Gastrocnemius medialis (tissue), 4 donors: ENCODE results near the gene DCUN1D5. TPM values are rescaled to one million over a fixed set of nuclear protein-coding genes. Genes with fewer than 3 reads are reported as not detected.

Source experiments
- ATAC-seq, 2 donors: fragments of 150-250 bp; one replicate each; pipeline ENCODE4 v1.9.1; 2016
- DNase-seq, 2 donors: peaks; one replicate each; pipeline ENCODE4 v3.0.0-alpha.2; 2019
- H3K27ac ChIP-seq, 4 donors: fragments of 200-600 bp; sonication (generic); 1 replicate in 1 of 4; 2 replicates in 3 of 4; pipeline ENCODE4 v1.5.1; 2016 to 2018; ENCODE audit warnings: mild to moderate bottlenecking in 2 of 4, moderate library complexity in 1 of 4
- H3K27me3 ChIP-seq, 3 donors: fragments of 200-600 bp; sonication (generic) in 2 of 3; 1 replicate in 1 of 3; 2 replicates in 2 of 3; pipeline versions ENCODE4 v1.5.1 to v1.6.0; 2016 to 2019; ENCODE audit warnings: mild to moderate bottlenecking in 1 of 3, moderate library complexity in 1 of 3
- H3K36me3 ChIP-seq, 2 donors: fragments of 200-600 bp; sonication (generic) in 1 of 2; one replicate each; pipeline ENCODE4 v1.5.1; 2017 to 2018
- H3K4me1 ChIP-seq, 2 donors: fragments of 200-600 bp; sonication (generic) in 1 of 2; one replicate each; pipeline ENCODE4 v1.5.1; 2016 to 2017; ENCODE audit warnings: mild to moderate bottlenecking in 2 of 2
- H3K4me3 ChIP-seq, 4 donors: fragments of 200-600 bp; sonication (generic) in 3 of 4; 1 replicate in 1 of 4; 2 replicates in 3 of 4; pipeline ENCODE4 v1.5.1; 2016 to 2019; ENCODE audit warnings: mild to moderate bottlenecking in 2 of 4
- H3K9me3 ChIP-seq, 3 donors: fragments of 200-600 bp; sonication (generic) in 2 of 3; 1 replicate in 1 of 3; 2 replicates in 2 of 3; pipeline ENCODE4 v1.5.1; 2016 to 2019
- POLR2A ChIP-seq, 2 donors: fragments of 450-650 bp; IDR thresholded peaks; one replicate each; pipeline ENCODE4 v1.6.1; 2017; ENCODE audit warnings: antibody characterized with exemption in 2 of 2, mild to moderate bottlenecking in 2 of 2, moderate library complexity in 2 of 2
- in situ Hi-C, 4 donors: fragments of 200-750 bp; cut with MboI; loops; one replicate each; pipeline versions ENCODE4 v1.15.0 to v1.8.0; 2017; ENCODE audit warnings: low sequenced_read_pairs in 4 of 4
- intact Hi-C: fragments of 100-400 bp; cut with DNase I; formaldehyde crosslinking; loops from one replicate; pipeline ENCODE4 v1.15.1; 2023; ENCODE audit warnings: low total_unique reads
- total RNA-seq, 4 donors: library from RNA; depleted of rRNA; stranded (reverse); fragments of >200 nt; gene quantifications; one replicate each; pipeline versions ENCODE4 v1.1.0 to v1.2.3, GENCODE V29; 2016
- TF ChIP-seq, protein P1 (sequence below), 5 experiments: fragments of 450-650 bp in 3 of 5; fragments of 200-600 bp in 2 of 5; sonication (generic) in 2 of 5; IDR thresholded peaks in 4 of 5; conservative IDR thresholded peaks in 1 of 5; 1 replicate in 4 of 5; 2 replicates in 1 of 5; pipeline ENCODE4 v1.5.1; 2016 to 2019; ENCODE audit warnings: antibody characterized with exemption in 5 of 5, mild to moderate bottlenecking in 3 of 5, moderate library complexity in 3 of 5

DCUN1D5 gene
- total RNA-seq, 4 donors from 2014 or later = 31.6 to 57.5 (median 50.8) TPM

DNA sequence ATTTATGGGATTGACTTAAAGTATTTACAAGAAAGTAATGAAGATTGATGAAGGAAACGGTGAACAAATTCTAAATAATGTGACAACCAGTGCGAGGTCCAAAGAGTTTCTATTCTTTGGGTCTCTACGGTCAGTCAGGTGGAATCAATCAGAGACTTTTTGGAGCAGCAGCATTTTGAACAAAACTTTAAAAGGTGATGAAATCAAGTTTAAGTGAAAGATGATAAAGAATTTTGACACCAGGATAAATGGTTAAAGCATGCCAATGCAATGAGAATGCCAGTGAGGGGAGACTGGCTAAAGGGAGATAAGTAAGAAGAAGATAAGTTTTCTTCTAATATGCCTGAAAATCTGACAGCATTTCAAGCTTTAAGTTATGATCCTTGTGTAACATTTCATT lies 67.9 kb downstream of the DCUN1D5 start:
- Histone ChIP-seq H3K27ac (no peak overlapping the region), H3K4me3 (no peak overlapping the region), H3K27me3 (no peaks in the 10 kb centered on the region), H3K4me1 (no peaks in the 10 kb centered on the region), H3K36me3 (no peaks in the 10 kb centered on the region), H3K9me3 (no peaks in the 10 kb centered on the region)
- DNase-seq = no peak
- TF ChIP-seq, protein P1, sequence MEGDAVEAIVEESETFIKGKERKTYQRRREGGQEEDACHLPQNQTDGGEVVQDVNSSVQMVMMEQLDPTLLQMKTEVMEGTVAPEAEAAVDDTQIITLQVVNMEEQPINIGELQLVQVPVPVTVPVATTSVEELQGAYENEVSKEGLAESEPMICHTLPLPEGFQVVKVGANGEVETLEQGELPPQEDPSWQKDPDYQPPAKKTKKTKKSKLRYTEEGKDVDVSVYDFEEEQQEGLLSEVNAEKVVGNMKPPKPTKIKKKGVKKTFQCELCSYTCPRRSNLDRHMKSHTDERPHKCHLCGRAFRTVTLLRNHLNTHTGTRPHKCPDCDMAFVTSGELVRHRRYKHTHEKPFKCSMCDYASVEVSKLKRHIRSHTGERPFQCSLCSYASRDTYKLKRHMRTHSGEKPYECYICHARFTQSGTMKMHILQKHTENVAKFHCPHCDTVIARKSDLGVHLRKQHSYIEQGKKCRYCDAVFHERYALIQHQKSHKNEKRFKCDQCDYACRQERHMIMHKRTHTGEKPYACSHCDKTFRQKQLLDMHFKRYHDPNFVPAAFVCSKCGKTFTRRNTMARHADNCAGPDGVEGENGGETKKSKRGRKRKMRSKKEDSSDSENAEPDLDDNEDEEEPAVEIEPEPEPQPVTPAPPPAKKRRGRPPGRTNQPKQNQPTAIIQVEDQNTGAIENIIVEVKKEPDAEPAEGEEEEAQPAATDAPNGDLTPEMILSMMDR (IDR thresholded peaks at IDR 0.05 in 4 of 5, conservative IDR thresholded peaks at IDR 0.05 in 1 of 5) = no peak
- TF ChIP-seq POLR2A (IDR thresholded peaks at IDR 0.05) = no peak
- in situ Hi-C loops = no loop called here
- intact Hi-C loops = no loop called here
- ATAC-seq = no peak

DNA sequence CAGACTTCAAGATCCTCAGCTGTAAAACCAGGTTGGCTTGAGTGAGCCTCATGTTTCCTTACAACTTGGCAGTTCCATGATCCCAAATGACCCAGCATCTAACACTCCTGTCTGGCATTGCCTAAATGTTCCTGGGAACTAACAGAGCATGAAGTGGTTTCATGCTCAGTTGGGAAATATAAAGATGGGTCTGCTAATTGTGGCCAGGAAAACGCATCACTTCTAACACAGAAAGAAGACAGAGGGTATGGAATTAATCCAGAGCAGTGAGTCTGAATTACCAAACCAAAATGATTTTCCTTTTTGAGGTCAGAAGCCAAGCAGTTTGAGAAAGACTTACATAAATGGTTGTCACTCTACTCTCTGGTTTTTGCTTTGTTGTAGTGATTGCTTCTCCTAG lies 75.9 kb downstream of the DCUN1D5 start:
- TF ChIP-seq, protein P1 (IDR thresholded peaks at IDR 0.05 in 4 of 5, conservative IDR thresholded peaks at IDR 0.05 in 1 of 5) = no peak
- no peak for TF ChIP-seq POLR2A (IDR thresholded peaks at IDR 0.05)
- H3K4me3 ChIP-seq = no peak overlapping the region
- H3K4me1 ChIP-seq = no peaks in the 10 kb centered on the region
- H3K9me3 ChIP-seq = no peaks in the 10 kb centered on the region
- no peak overlapping the region for H3K27ac ChIP-seq
- H3K27me3 ChIP-seq = no peaks in the 10 kb centered on the region
- intact Hi-C loops (no loop called here), in situ Hi-C loops (no loop called here)
- no peak for ATAC-seq
- no peaks in the 10 kb centered on the region for H3K36me3 ChIP-seq
- DNase-seq = no peak

DNA sequence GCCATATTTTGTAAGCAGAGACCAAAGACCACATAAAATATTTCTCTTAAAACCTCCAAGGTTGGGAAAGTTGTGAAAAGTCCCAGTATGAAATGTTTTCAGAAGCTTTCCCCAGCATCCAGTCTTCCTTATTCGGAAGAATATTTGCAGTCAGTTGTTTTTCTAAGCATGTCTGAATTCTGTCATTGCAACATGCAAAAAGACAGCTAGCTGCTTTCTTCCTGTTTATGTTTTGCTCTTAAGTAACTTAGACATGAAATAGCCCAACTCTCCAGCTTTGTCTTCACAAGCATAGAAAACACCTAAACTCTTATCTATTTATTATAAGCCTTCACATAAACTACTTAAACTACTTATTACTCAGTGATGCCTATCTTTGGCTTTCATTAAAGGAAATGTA lies 78.5 kb downstream of the DCUN1D5 start:
- Histone ChIP-seq H3K9me3 (no peaks in the 10 kb centered on the region), H3K4me1 (no peaks in the 10 kb centered on the region), H3K27me3 (no peaks in the 10 kb centered on the region), H3K4me3 (no peak overlapping the region), H3K27ac (no peak overlapping the region), H3K36me3 (no peaks in the 10 kb centered on the region)
- TF ChIP-seq POLR2A (IDR thresholded peaks at IDR 0.05) = no peak
- TF ChIP-seq, protein P1 (IDR thresholded peaks at IDR 0.05 in 4 of 5, conservative IDR thresholded peaks at IDR 0.05 in 1 of 5) = no peak
- no peak for DNase-seq
- intact Hi-C loops (no loop called here), in situ Hi-C loops (no loop called here)
- ATAC-seq = no peak

Other genes with a start within 250 kb of the DCUN1D5 start
- gene MMP3, start 248.6 kb downstream of the DCUN1D5 start, total RNA-seq = 100 to 1,000 TPM in 1 of 4 donors, 10 to 100 TPM in 3; 10.4 to 201 (median 80.5) TPM
- gene MMP12, start 217.2 kb downstream of the DCUN1D5 start, total RNA-seq = not detected
- not detected for gene MMP13, start 136.4 kb downstream of the DCUN1D5 start, total RNA-seq
- gene DYNC2H1, start 17.3 kb upstream of the DCUN1D5 start, total RNA-seq = 1 to 10 TPM; 1.7 to 2.2 (median 1.9) TPM